GM18498 (cell line): ENCODE results near the gene CACNA1C.

Experiments used
- ATAC-seq: cut with Tn5 transposase; IDR thresholded peaks from one replicate; pipeline ENCODE4 v1.9.1; 2021; ENCODE audit warnings: mild to moderate bottlenecking, moderate library complexity; ENCODE audit not compliant: unreplicated experiment

CACNA1C gene

GRCh38 chr12:2380946-2381345 lies 328.2 kb downstream of the CACNA1C start:
- ATAC-seq, result no peak

- ATAC-seq, result no peak
These were observed 329.8 kb downstream of the CACNA1C start for GRCh38 chr12:2382370-2383155.

- no peak for ATAC-seq
These were observed 330.7 kb downstream of the CACNA1C start for GRCh38 chr12:2383325-2384028.

GRCh38 chr12:2384029-2384386 lies 331.2 kb downstream of the CACNA1C start:
- no peak for ATAC-seq

- ATAC-seq, result no peak
These were observed 332.0 kb downstream of the CACNA1C start for GRCh38 chr12:2384533-2385351.

- no peak for ATAC-seq
These were observed 332.7 kb downstream of the CACNA1C start for GRCh38 chr12:2385529-2385928.

GRCh38 chr12:2386566-2386965 lies 333.8 kb downstream of the CACNA1C start:
- ATAC-seq, result no peak

- no peak for ATAC-seq
These were observed 334.5 kb downstream of the CACNA1C start for GRCh38 chr12:2387103-2387834.

GRCh38 chr12:2389079-2389790 lies 336.4 kb downstream of the CACNA1C start:
- ATAC-seq, result no peak

GRCh38 chr12:2390133-2390532 lies 337.3 kb downstream of the CACNA1C start:
- ATAC-seq, result no peak

GRCh38 chr12:2390850-2391390 lies 338.1 kb downstream of the CACNA1C start:
- no peak for ATAC-seq

- ATAC-seq, result no peak
These were observed 339.0 kb downstream of the CACNA1C start for GRCh38 chr12:2391740-2392331.

GRCh38 chr12:2393016-2393415 lies 340.2 kb downstream of the CACNA1C start:
- ATAC-seq, result no peak

GRCh38 chr12:2393996-2394395 lies 341.2 kb downstream of the CACNA1C start:
- ATAC-seq, result no peak

GRCh38 chr12:2395354-2395977 lies 342.7 kb downstream of the CACNA1C start:
- ATAC-seq, result no peak

GRCh38 chr12:2396448-2396871 lies 343.7 kb downstream of the CACNA1C start:
- ATAC-seq, result no peak

- ATAC-seq, result no peak
These were observed 344.7 kb downstream of the CACNA1C start for GRCh38 chr12:2397356-2398045.

GRCh38 chr12:2401040-2401439 lies 348.3 kb downstream of the CACNA1C start:
- no peak for ATAC-seq
